Activated CD4-positive, alpha-beta T cell treated with anti-CD3 and anti-CD28 coated beads, Interleukin-10, Interleukin-2, amounts not matched to agents 100 ng/mL and 50 ng/mL, durations not matched to agents 16 hours and 8 hours (primary cell): Measurements from ENCODE around the gene TMEM132D.

Source experiments
- DNase-seq: peaks from one replicate; pipeline ENCODE4 v3.0.0-alpha.2; 2020

Gene TMEM132D

GRCh38 chr12:129720618-129721017, 183.2 kb downstream of the TMEM132D start:
- no peak for DNase-seq

- DNase-seq: no peak
Observed at GRCh38 chr12:129719416-129719815, 184.4 kb downstream of the TMEM132D start.

- DNase-seq: no peak
Observed at GRCh38 chr12:129717438-129717837, 186.4 kb downstream of the TMEM132D start.

- no peak for DNase-seq
Observed at GRCh38 chr12:129716825-129717224, 187.0 kb downstream of the TMEM132D start.

GRCh38 chr12:129706716-129707115, 197.1 kb downstream of the TMEM132D start:
- no peak for DNase-seq

GRCh38 chr12:129704232-129704830, 199.5 kb downstream of the TMEM132D start:
- DNase-seq: no peak

- DNase-seq: no peak
Observed at GRCh38 chr12:129701631-129702101, 202.2 kb downstream of the TMEM132D start.

- DNase-seq: no peak
Observed at GRCh38 chr12:129700036-129700435, 203.8 kb downstream of the TMEM132D start.

- no peak for DNase-seq
Observed at GRCh38 chr12:129696926-129697325, 206.9 kb downstream of the TMEM132D start.

- no peak for DNase-seq
Observed at GRCh38 chr12:129696405-129696804, 207.4 kb downstream of the TMEM132D start.

GRCh38 chr12:129693731-129694130, 210.1 kb downstream of the TMEM132D start:
- no peak for DNase-seq

GRCh38 chr12:129687731-129688130, 216.1 kb downstream of the TMEM132D start:
- no peak for DNase-seq

- no peak for DNase-seq
Observed at GRCh38 chr12:129681830-129682229, 222.0 kb downstream of the TMEM132D start.

GRCh38 chr12:129681151-129681550, 222.7 kb downstream of the TMEM132D start:
- DNase-seq: no peak

GRCh38 chr12:129676411-129676810, 227.4 kb downstream of the TMEM132D start:
- DNase-seq: no peak

GRCh38 chr12:129675947-129676346, 227.9 kb downstream of the TMEM132D start:
- DNase-seq: no peak

GRCh38 chr12:129675496-129675895, 228.3 kb downstream of the TMEM132D start:
- no peak for DNase-seq

GRCh38 chr12:129673806-129674205, 230.0 kb downstream of the TMEM132D start:
- DNase-seq: no peak

GRCh38 chr12:129672110-129672509, 231.7 kb downstream of the TMEM132D start:
- DNase-seq: no peak

- DNase-seq: no peak
Observed at GRCh38 chr12:129670256-129670920, 233.4 kb downstream of the TMEM132D start.

GRCh38 chr12:129665414-129665813, 238.4 kb downstream of the TMEM132D start:
- no peak for DNase-seq

- DNase-seq: no peak
Observed at GRCh38 chr12:129662234-129662633, 241.6 kb downstream of the TMEM132D start.

GRCh38 chr12:129660946-129661345, 242.9 kb downstream of the TMEM132D start:
- DNase-seq: no peak

- no peak for DNase-seq
Observed at GRCh38 chr12:129659961-129660622, 243.7 kb downstream of the TMEM132D start.
